PC-9 (cell line): Measurements from ENCODE around the gene ATXN1. TPM values are rescaled to one million over a fixed set of nuclear protein-coding genes. Genes with fewer than 3 reads are reported as not detected.

Experiments used
- BruUV-seq: library from RNA; stranded (reverse); fragments of 400-500 nt; replicated peaks from 2 replicates; lab custom pipeline; 2021; lab: Mats Ljungman, UMichigan
- CTCF ChIA-PET: fragments of 300-600 bp; sonication (Branson Sonifier 250); formaldehyde crosslinking; loops from one replicate; lab custom pipeline; 2022; ENCODE audit warnings: antibody characterized with exemption; lab: Charles Lee
- POLR2A ChIA-PET: fragments of 300-600 bp; sonication (Branson Sonifier 250); formaldehyde crosslinking; loops from one replicate; lab custom pipeline; 2022; ENCODE audit warnings: antibody characterized with exemption; ENCODE audit not compliant: unreplicated experiment; lab: Charles Lee
- DNase-seq, 2 experiments: peaks; one replicate each; pipeline versions ENCODE4 v3.0.0 to v3.0.0-alpha.2; 2015 to 2022; ENCODE audit warnings: mixed read lengths in 1 of 2
- H2AFZ ChIP-seq: fragments of 200-600 bp; sonication (generic); 2 replicates; pipeline ENCODE4 v1.8.1; 2017; ENCODE audit warnings: antibody characterized with exemption
- H3F3A ChIP-seq: fragments of 200-600 bp; sonication (generic); 2 replicates; pipeline ENCODE4 v1.8.1; 2017; ENCODE audit warnings: antibody characterized with exemption, mild to moderate bottlenecking, low read depth; ENCODE audit not compliant: insufficient read depth
- H3K27ac ChIP-seq: fragments of 200-600 bp; sonication (generic); 2 replicates; pipeline ENCODE4 v1.6.1; 2016; ENCODE audit warnings: mixed run types
- H3K27me3 ChIP-seq: fragments of 200-600 bp; sonication (generic); 2 replicates; pipeline ENCODE4 v1.6.1; 2016; ENCODE audit warnings: low read depth, mixed run types; ENCODE audit not compliant: insufficient read depth
- H3K36me3 ChIP-seq: fragments of 200-600 bp; sonication (generic); 2 replicates; pipeline ENCODE4 v1.6.1; 2016; ENCODE audit warnings: low read depth, mixed run types
- H3K4me1 ChIP-seq: fragments of 200-600 bp; sonication (generic); replicated peaks from 2 replicates; pipeline ENCODE4 v1.6.1; 2016; ENCODE audit warnings: mixed run types; ENCODE audit not compliant: insufficient read depth
- H3K4me2 ChIP-seq: fragments of 200-600 bp; sonication (generic); 2 replicates; pipeline ENCODE4 v1.6.1; 2017; ENCODE audit warnings: mixed run types
- H3K4me3 ChIP-seq: fragments of 200-600 bp; sonication (generic); 2 replicates; pipeline ENCODE4 v1.6.1; 2016; ENCODE audit warnings: mixed run types
- H3K79me2 ChIP-seq: fragments of 200-600 bp; sonication (generic); 2 replicates; pipeline ENCODE4 v1.6.1; 2017; ENCODE audit warnings: low read depth, mixed run types
- H3K9me2 ChIP-seq: fragments of 200-600 bp; sonication (generic); 2 replicates; pipeline ENCODE4 v1.8.1; 2017; ENCODE audit warnings: mild to moderate bottlenecking; ENCODE audit not compliant: insufficient read depth
- H3K9me3 ChIP-seq: fragments of 200-600 bp; sonication (generic); 2 replicates; pipeline ENCODE4 v1.8.1; 2016; ENCODE audit warnings: low read depth; ENCODE audit not compliant: insufficient read depth
- H4K20me1 ChIP-seq: fragments of 200-600 bp; sonication (generic); 2 replicates; pipeline ENCODE4 v1.8.1; 2017; ENCODE audit not compliant: insufficient read depth
- EZH2 ChIP-seq: fragments of 200-600 bp; sonication (generic); IDR thresholded peaks from 2 replicates; pipeline ENCODE4 v1.8.0; 2017; ENCODE audit warnings: antibody characterized with exemption, low read depth
- intact Hi-C: fragments of 100-400 bp; cut with micrococcal nuclease; formaldehyde crosslinking; loops from one replicate; pipeline ENCODE4 v1.10.0; 2022; ENCODE audit not compliant: unreplicated experiment
- total RNA-seq: library from RNA; stranded (reverse); gene quantifications from 2 replicates; pipeline ENCODE4 v1.2.3, GENCODE V29; 2021
- TF ChIP-seq, protein P1 (sequence below): fragments of 200-600 bp; sonication (generic); conservative IDR thresholded peaks from 2 replicates; pipeline ENCODE4 v1.6.1; 2017; ENCODE audit warnings: mixed run types, antibody characterized with exemption, mild to moderate bottlenecking, moderate library complexity

The ATXN1 gene
- total RNA-seq, 1 experiment from 2014 or later, result 42.7 TPM

DNA sequence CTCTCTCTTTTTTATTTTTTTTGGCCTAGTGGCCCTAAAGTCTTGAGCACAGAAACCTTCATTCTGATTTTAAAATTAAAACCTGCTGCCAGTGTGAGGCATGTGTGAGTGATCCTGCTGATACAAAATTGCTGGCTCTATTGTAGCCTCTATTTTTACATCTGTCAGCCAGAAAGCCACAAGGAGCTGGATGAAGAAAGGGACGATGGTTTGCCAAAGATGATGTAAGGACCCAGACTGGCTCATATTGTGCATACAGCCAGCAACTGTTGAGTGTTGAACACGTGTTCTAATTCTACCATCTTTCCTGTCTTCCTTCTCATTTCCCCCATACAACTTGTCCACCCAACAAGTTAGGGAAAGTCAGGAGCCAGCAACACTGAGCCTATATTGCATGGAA, 40.8 kb upstream of the ATXN1 start:
- Histone ChIP-seq H3F3A (peaks cover 4% of the 10 kb centered on the region; the same call in 1 of the 2 replicates), H3K9me2 (no peaks in the 10 kb centered on the region), H3K27me3 (no peaks in the 10 kb centered on the region), H3K36me3 (no peaks in the 10 kb centered on the region), H3K4me2 (no peak overlapping the region), H4K20me1 (no peaks in the 10 kb centered on the region), H3K9me3 (no peaks in the 10 kb centered on the region), H3K27ac (no peak overlapping the region), H2AFZ (no peak overlapping the region), H3K4me1 (peaks cover 25% of the 10 kb centered on the region), H3K4me3 (no peak overlapping the region), H3K79me2 (no peaks in the 10 kb centered on the region)
- no TSS peak for BruUV-seq
- DNase-seq, result no peak
- no peak for TF ChIP-seq EZH2
- TF ChIP-seq, protein P1, sequence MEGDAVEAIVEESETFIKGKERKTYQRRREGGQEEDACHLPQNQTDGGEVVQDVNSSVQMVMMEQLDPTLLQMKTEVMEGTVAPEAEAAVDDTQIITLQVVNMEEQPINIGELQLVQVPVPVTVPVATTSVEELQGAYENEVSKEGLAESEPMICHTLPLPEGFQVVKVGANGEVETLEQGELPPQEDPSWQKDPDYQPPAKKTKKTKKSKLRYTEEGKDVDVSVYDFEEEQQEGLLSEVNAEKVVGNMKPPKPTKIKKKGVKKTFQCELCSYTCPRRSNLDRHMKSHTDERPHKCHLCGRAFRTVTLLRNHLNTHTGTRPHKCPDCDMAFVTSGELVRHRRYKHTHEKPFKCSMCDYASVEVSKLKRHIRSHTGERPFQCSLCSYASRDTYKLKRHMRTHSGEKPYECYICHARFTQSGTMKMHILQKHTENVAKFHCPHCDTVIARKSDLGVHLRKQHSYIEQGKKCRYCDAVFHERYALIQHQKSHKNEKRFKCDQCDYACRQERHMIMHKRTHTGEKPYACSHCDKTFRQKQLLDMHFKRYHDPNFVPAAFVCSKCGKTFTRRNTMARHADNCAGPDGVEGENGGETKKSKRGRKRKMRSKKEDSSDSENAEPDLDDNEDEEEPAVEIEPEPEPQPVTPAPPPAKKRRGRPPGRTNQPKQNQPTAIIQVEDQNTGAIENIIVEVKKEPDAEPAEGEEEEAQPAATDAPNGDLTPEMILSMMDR, result no peak
- intact Hi-C loops, result no loop called here
- CTCF ChIA-PET, result interaction anchor here (0.6 kb wide), 1 partner anchor 17 kb away, joined by 3 read pairs; no protein-coding TSS in a partner anchor
- POLR2A ChIA-PET, result no interaction called here

DNA sequence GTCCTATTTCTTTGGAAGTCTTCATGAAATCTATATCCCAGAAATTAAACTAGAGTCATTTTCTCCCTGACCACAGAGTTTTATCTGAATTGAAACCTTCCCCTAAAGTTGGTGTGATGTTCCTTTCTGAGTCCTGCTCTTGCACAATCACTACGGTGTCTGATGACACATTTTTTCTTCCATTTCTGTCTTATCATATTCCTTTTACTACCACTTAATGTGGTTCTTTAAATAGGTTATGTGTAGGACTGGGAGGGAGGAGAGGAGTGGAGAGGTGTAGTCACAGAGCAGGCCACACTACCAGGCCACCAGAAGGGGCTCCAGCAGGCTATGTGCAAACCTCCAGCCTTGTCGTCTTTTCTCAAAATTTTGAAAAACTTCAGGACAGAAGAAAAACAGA, 39.7 kb upstream of the ATXN1 start:
- intact Hi-C loops, result no loop called here
- no TSS peak for BruUV-seq
- TF ChIP-seq EZH2, result no peak
- TF ChIP-seq, protein P1, result no peak

DNA sequence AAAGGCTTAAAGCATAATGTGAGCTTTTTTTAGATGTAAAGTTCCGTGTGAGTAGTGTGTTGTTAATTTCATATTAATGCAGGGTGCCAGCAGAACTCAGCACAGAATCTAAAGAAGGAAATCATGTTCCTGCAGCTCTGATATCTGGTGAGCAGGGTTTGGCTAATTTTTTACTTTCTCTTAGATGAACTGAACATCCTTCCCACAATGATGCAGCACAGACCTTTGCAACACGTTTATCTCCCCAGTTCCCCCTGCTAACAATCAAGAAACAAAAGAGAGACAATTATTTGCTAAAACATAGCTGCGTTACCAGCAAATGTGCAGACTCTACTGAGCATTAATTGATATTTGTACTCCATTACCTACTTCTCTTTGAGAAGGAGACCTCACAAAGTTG, 39.1 kb upstream of the ATXN1 start:
- no peaks in the 10 kb centered on the region for H4K20me1 ChIP-seq
- H3K9me2 ChIP-seq, result no peaks in the 10 kb centered on the region
- H3F3A ChIP-seq, result peaks cover 4% of the 10 kb centered on the region; the same call in 1 of the 2 replicates
- no peak overlapping the region for H3K27ac ChIP-seq
- H3K36me3 ChIP-seq, result no peaks in the 10 kb centered on the region
- H3K9me3 ChIP-seq, result no peaks in the 10 kb centered on the region
- H3K79me2 ChIP-seq, result no peaks in the 10 kb centered on the region
- ChIA-PET POLR2A (interaction anchor here (0.6 kb wide), 2 partner anchors 20 to 24 kb away, joined by 3 read pairs; no protein-coding TSS in a partner anchor), CTCF (interaction anchor here (0.6 kb wide), 1 partner anchor 483 kb away, joined by 3 read pairs; no protein-coding TSS in a partner anchor)
- H3K4me3 ChIP-seq, result no peak overlapping the region
- no peak overlapping the region for H2AFZ ChIP-seq
- DNase-seq, result no peak
- TF ChIP-seq, protein P1, result no peak
- TF ChIP-seq EZH2, result no peak
- intact Hi-C loops, result no loop called here
- BruUV-seq, result no TSS peak
- H3K4me2 ChIP-seq, result 0 out of 2 replicates have a peak overlapping the region, but pooled peaks have one; percentile 2
- H3K27me3 ChIP-seq, result no peaks in the 10 kb centered on the region
- H3K4me1 ChIP-seq, result peaks cover 22% of the 10 kb centered on the region

More for the DNA sequence above, 39.7 kb upstream of the ATXN1 start:
- Histone ChIP-seq H3K4me2 (no peak overlapping the region), H3K9me3 (no peaks in the 10 kb centered on the region), H3K9me2 (no peaks in the 10 kb centered on the region), H4K20me1 (no peaks in the 10 kb centered on the region), H3K27me3 (no peaks in the 10 kb centered on the region), H3K4me1 (peaks cover 25% of the 10 kb centered on the region), H3K27ac (no peak overlapping the region), H3K36me3 (no peaks in the 10 kb centered on the region), H3K79me2 (no peaks in the 10 kb centered on the region), H3F3A (peaks cover 4% of the 10 kb centered on the region; the same call in 1 of the 2 replicates), H3K4me3 (no peak overlapping the region), H2AFZ (no peak overlapping the region)
- POLR2A ChIA-PET, result interaction anchor here (0.7 kb wide), 1 partner anchor 1193 kb away, joined by 4 read pairs; no protein-coding TSS in a partner anchor
- CTCF ChIA-PET, result no interaction called here
- DNase-seq, result no peak
